HG03066 (cell line): ENCODE measurements around the gene GSTA1.
"Not testable (repeated sequence)": the region's sequence is repeated elsewhere in the genome, so short reads cannot be mapped to it uniquely, and the experiment has no call there.

Experiments used
- ATAC-seq: cut with Tn5 transposase; IDR thresholded peaks from one replicate; pipeline ENCODE4 v1.9.1; 2021; ENCODE audit warnings: low read depth; ENCODE audit not compliant: unreplicated experiment

The GSTA1 gene

GRCh38 chr6:52809777-52810176, 6.2 kb upstream of the GSTA1 start:
- not testable (repeated sequence) for ATAC-seq

DNA sequence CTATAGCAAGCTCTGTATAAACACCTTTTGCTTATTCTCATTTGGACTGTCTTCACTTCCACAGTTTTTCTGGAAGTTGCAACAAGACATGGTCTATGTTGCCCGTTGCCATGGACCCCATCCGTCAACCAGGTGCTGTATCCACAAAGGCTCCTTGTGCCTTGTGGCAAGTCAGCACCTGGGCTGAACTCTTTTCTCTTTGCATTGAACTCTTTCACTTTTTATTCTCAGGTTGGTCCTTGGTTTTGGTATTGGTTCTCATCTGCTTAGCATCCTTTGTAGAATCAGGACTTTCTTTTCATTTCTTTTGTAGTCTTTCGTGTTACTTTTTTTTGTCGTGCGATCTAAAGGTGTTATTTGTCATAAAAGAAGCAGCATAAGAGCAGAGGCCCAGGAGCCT, 5.0 kb upstream of the GSTA1 start:
- ATAC-seq, result no peak

GRCh38 chr6:52802806-52803205, 810 bp downstream of the GSTA1 start:
- ATAC-seq, result no peak

- ATAC-seq, result no peak
Measured at GRCh38 chr6:52801188-52801841, 2.3 kb downstream of the GSTA1 start.

DNA sequence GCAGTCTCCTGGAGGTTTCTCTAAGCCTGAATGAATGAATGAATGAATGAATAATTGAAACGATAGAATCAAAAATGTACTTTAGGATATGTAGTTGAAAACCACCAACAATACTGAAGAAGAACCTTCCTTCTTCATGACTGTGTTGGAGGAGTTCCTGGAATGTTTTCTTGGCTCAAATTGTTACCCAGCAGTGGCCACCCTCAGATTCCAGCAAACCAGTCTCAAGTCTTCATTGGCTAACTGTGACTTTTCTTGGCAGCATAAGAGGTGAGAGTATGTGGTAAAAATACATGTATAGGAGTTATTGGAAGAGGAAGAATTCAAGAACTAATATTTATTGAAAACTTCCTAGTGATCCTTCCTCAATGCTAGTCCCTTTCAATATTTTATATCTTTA, 4.3 kb downstream of the GSTA1 start:
- ATAC-seq, result not testable (repeated sequence)

- not testable (repeated sequence) for ATAC-seq
Measured at GRCh38 chr6:52794366-52794765, 9.2 kb downstream of the GSTA1 start.

- ATAC-seq, result no peak
Measured at GRCh38 chr6:52790861-52791260, 12.8 kb downstream of the GSTA1 start.

GRCh38 chr6:52789658-52790057, 14.0 kb downstream of the GSTA1 start:
- ATAC-seq, result not testable (repeated sequence)

DNA sequence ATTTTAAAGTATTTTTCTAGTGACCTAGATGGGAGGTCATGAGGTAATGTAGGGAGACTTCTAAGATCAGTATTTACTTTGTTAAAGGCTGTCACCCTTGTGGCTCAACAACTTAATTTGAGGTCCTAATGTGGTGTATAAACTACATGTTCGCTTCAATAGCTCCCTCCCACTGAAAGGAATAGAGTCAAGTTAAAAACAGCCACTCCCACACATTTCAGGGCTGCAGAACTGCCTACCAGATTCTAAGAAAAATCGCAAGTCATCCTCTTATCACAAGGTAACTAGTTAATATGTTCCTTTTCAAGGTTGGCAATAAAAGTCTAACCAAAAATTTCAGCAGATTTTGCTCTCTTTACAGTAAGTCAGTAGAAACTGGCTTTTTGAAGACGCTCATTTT, 15.1 kb downstream of the GSTA1 start:
- no peak for ATAC-seq

- no peak for ATAC-seq
Measured at GRCh38 chr6:52787917-52788316, 15.7 kb downstream of the GSTA1 start.

DNA sequence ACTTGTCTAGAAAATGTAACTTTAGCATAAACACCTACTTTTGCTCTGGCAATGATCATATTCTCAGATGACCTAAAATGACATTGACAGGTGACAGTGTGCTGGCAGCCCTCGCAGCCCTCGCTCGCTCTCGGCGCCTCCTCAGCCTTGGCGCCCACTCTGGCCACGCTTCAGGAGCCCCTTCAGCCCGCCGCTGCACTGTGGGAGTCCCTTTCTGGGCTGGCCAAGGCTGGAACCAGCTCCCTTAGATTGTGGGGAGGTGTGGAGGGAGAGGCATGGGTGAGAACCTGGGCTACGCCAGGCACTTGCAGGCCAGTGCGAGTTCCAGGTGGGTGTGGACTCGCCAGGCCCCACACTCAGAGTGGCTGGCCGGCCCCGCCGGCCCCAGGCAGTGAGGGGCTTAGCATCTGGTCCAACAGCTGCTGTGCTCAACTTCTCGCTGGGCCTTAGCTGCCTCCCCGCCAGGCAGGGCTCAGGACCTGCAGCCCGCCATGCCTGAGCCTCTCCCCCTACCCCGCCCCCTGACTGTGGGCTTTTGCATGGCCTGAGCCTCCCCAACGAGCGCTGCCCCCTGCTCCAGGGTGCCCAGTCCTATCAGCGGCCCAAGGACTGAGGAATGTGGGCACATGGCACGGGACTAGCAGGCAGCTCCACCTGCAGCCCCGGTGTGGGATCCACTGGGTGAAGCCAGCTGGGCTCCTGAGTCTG, 17.2 kb downstream of the GSTA1 start:
- ATAC-seq, result no peak

GRCh38 chr6:52782696-52783274, 20.8 kb downstream of the GSTA1 start:
- ATAC-seq, result not testable (repeated sequence)

GRCh38 chr6:52782209-52782608, 21.4 kb downstream of the GSTA1 start:
- ATAC-seq, result not testable (repeated sequence)

DNA sequence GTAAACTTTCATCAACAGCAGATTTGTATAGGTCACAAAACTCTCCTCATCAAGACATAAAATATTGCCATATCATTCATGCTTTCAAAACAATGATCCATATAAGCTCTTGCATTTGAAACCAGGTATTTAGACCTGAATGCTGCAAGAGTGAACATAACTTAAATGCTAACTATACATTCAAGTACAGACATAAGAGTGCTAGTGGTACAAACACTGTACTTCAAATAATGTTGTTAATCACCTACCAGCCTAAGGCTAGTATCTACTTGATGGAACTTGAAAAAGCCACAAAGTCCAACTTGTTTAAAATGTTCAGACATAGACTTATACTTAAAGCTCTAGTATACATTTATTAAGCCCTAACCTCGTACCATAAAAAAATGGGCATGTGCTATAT, 24.4 kb downstream of the GSTA1 start:
- ATAC-seq, result no peak

GRCh38 chr6:52776711-52777351, 26.8 kb downstream of the GSTA1 start:
- not testable (repeated sequence) for ATAC-seq

GRCh38 chr6:52769399-52769798, 34.2 kb downstream of the GSTA1 start:
- ATAC-seq, result not testable (repeated sequence)

DNA sequence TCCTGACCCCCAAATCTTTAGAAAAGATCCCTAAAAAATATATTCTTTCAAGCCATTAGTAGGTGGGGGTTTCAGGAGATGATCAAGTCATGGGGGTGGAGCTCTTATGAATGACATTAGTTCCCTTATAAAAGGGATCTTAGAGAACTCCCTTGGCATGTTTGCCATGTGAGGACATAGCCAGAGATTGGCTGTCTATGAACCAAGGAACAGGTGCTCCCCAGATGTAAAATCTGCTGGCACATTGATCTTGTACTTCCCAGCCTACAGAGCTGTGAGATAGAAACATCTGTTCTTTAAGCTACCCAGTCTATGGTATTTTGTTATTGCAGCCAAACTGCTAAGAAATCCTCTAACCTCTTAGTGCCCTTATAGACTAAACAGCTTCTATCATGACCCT, 36.0 kb downstream of the GSTA1 start:
- ATAC-seq, result not testable (repeated sequence)

- not testable (repeated sequence) for ATAC-seq
Measured at GRCh38 chr6:52763322-52763916, 40.2 kb downstream of the GSTA1 start, which contains the start of gene GSTA2. GSTA2 (minus strand) TSS chr6:52763475; CDS start chr6:52757947, 5,528 bp downstream.

DNA sequence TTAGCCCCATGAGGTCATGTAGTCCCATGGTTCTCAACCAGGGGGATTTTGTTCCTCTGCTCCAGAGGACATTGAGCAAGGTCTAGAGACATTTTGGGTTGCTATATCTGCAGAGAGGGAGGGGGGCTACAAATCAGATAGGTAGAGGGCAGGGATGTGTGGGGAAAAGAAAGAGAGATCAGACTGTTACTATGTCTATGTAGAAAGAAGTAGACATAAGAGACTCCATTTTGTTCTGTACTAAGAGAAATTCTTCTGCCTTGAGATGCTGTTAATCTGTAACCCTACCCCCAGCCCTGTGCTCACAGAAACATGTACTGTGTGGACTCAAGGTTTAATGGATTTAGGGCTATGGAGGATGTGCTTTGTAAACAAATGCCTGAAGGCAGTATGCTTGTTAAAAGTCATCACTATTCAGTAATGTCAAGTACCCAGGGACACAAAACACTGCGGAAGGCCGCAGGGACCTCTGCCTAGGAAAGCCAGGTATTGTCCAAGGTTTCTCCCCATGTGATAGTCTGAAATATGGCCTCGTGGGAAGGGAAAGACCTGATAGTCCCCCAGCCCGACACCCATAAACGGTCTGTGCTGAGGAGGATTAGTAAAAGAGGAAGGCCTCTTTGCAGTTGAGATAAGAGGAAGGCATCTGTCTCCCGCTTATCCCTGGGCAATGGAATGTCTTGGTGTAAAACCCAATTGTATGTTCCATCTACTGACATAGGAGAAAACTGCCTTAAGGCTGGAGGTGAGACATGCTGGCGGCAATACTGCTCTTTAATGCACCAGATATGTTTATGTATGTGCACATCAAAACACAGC, 41.7 kb downstream of the GSTA1 start:
- ATAC-seq, result not testable (repeated sequence)
